B cell (primary cell): ENCODE results near the gene ARRDC1.

ENCODE experiments used
- EZH2 ChIP-seq: IDR thresholded peaks from 2 replicates; pipeline ENCODE4 v1.6.1; 2012; ENCODE audit warnings: borderline replicate concordance, low read depth, mild to moderate bottlenecking, moderate library complexity, low read length; ENCODE audit not compliant: insufficient read depth, poor library complexity, severe bottlenecking
- TF ChIP-seq, protein P1 (sequence below): fragments of 200-600 bp; IDR thresholded peaks from one replicate; pipeline ENCODE4 v1.8.0; 2022; ENCODE audit warnings: antibody characterized with exemption, mild to moderate bottlenecking

DNA sequence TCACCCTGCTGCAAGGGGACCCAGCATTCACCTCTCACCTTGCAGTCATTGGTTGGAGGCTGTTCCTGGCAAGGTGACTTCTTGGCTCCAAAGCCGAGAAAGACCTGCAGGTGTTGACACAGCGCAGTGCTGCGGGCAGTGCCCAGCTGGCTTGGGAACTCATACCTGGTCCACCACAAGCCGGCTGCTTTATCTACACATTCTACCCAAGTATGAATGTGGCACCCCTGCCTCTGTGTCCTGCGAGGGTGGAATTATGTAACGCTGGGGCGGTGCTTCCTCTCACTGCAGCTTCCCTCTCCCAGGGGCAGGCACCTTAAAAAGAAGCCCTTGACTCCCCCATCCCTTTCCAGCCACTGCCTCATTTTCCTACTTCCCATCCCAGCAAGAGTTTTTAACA lies 12.7 kb upstream of the ARRDC1 start:
- TF ChIP-seq, protein P1, sequence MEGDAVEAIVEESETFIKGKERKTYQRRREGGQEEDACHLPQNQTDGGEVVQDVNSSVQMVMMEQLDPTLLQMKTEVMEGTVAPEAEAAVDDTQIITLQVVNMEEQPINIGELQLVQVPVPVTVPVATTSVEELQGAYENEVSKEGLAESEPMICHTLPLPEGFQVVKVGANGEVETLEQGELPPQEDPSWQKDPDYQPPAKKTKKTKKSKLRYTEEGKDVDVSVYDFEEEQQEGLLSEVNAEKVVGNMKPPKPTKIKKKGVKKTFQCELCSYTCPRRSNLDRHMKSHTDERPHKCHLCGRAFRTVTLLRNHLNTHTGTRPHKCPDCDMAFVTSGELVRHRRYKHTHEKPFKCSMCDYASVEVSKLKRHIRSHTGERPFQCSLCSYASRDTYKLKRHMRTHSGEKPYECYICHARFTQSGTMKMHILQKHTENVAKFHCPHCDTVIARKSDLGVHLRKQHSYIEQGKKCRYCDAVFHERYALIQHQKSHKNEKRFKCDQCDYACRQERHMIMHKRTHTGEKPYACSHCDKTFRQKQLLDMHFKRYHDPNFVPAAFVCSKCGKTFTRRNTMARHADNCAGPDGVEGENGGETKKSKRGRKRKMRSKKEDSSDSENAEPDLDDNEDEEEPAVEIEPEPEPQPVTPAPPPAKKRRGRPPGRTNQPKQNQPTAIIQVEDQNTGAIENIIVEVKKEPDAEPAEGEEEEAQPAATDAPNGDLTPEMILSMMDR, result no peak
- TF ChIP-seq EZH2, result no peak
